Measurements from ENCODE around the gene SEPTIN10. TPM values are rescaled to one million over a fixed set of nuclear protein-coding genes. Genes with fewer than 3 reads are reported as not detected.

Gene SEPTIN10
- total and polyA plus RNA-seq, 2 experiments from 2014 or later = 52.3 to 85.1 TPM

GRCh38 chr2:109557309-109557708 lies 56.5 kb downstream of the SEPTIN10 start:
- peaks cover 7% of the 10 kb centered on the region; the same call in 1 of the 2 replicates for H3K36me3 ChIP-seq (ENCODE audit: insufficient read depth)
- Mint-ChIP-seq H3K27me3 (ENCODE audit: insufficient read depth, low read depth, poor library complexity) (no peaks in the 10 kb centered on the region), H3K36me3 (ENCODE audit: low read depth) (peaks cover 41% of the 10 kb centered on the region)

More at GRCh38 chr2:109557309-109557708, 56.5 kb downstream of the SEPTIN10 start:
- no peaks in the 10 kb centered on the region for H4K20me1 ChIP-seq (replicated peaks; ENCODE audit: insufficient read depth)
- H3K9me2 ChIP-seq (ENCODE audit: insufficient read depth) = no peaks in the 10 kb centered on the region
- no peak overlapping the region for H3K4me2 ChIP-seq
- no peaks in the 10 kb centered on the region for H3K4me1 ChIP-seq (ENCODE audit: insufficient read depth)
- Mint-ChIP-seq H3K9me3 (peaks cover 4% of the 10 kb centered on the region; the same call in 1 of the 3 replicates), H3K4me3 (no peak overlapping the region), H3K27ac (no peak overlapping the region), H3K4me1 (peaks cover 3% of the 10 kb centered on the region)
- no peaks in the 10 kb centered on the region for H3F3A ChIP-seq (replicated peaks; ENCODE audit: low read depth)
- no peak overlapping the region for H2AFZ ChIP-seq
- H3K79me2 ChIP-seq (replicated peaks; ENCODE audit: insufficient read depth) = no peaks in the 10 kb centered on the region
- no peaks in the 10 kb centered on the region for H3K27me3 ChIP-seq (ENCODE audit: insufficient read depth)
- DNase-seq (ENCODE audit: low spot score) (no peak), ATAC-seq (no peak)
- no peak for TF ChIP-seq REST (IDR thresholded peaks at IDR 0.05; ENCODE audit: unreplicated experiment)
- TF ChIP-seq, protein P1, sequence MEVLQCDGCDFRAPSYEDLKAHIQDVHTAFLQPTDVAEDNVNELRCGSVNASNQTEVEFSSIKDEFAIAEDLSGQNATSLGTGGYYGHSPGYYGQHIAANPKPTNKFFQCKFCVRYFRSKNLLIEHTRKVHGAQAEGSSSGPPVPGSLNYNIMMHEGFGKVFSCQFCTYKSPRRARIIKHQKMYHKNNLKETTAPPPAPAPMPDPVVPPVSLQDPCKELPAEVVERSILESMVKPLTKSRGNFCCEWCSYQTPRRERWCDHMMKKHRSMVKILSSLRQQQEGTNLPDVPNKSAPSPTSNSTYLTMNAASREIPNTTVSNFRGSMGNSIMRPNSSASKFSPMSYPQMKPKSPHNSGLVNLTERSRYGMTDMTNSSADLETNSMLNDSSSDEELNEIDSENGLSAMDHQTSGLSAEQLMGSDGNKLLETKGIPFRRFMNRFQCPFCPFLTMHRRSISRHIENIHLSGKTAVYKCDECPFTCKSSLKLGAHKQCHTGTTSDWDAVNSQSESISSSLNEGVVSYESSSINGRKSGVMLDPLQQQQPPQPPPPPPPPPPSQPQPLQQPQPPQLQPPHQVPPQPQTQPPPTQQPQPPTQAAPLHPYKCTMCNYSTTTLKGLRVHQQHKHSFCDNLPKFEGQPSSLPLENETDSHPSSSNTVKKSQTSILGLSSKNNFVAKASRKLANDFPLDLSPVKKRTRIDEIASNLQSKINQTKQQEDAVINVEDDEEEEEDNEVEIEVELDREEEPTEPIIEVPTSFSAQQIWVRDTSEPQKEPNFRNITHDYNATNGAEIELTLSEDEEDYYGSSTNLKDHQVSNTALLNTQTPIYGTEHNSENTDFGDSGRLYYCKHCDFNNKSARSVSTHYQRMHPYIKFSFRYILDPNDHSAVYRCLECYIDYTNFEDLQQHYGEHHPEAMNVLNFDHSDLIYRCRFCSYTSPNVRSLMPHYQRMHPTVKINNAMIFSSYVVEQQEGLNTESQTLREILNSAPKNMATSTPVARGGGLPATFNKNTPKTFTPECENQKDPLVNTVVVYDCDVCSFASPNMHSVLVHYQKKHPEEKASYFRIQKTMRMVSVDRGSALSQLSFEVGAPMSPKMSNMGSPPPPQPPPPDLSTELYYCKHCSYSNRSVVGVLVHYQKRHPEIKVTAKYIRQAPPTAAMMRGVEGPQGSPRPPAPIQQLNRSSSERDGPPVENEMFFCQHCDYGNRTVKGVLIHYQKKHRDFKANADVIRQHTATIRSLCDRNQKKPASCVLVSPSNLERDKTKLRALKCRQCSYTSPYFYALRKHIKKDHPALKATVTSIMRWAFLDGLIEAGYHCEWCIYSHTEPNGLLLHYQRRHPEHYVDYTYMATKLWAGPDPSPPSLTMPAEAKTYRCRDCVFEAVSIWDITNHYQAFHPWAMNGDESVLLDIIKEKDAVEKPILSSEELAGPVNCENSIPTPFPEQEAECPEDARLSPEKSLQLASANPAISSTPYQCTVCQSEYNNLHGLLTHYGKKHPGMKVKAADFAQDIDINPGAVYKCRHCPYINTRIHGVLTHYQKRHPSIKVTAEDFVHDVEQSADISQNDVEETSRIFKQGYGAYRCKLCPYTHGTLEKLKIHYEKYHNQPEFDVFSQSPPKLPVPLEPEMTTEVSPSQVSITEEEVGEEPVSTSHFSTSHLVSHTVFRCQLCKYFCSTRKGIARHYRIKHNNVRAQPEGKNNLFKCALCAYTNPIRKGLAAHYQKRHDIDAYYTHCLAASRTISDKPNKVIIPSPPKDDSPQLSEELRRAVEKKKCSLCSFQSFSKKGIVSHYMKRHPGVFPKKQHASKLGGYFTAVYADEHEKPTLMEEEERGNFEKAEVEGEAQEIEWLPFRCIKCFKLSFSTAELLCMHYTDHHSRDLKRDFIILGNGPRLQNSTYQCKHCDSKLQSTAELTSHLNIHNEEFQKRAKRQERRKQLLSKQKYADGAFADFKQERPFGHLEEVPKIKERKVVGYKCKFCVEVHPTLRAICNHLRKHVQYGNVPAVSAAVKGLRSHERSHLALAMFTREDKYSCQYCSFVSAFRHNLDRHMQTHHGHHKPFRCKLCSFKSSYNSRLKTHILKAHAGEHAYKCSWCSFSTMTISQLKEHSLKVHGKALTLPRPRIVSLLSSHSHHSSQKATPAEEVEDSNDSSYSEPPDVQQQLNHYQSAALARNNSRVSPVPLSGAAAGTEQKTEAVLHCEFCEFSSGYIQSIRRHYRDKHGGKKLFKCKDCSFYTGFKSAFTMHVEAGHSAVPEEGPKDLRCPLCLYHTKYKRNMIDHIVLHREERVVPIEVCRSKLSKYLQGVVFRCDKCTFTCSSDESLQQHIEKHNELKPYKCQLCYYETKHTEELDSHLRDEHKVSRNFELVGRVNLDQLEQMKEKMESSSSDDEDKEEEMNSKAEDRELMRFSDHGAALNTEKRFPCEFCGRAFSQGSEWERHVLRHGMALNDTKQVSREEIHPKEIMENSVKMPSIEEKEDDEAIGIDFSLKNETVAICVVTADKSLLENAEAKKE (CRISPR knock-in tag; IDR thresholded peaks at IDR 0.05) = no peak
- TF ChIP-seq CREB1 (CRISPR knock-in tag; IDR thresholded peaks at IDR 0.05; ENCODE audit: low read depth) = no peak
- TF ChIP-seq POLR2AphosphoS5 (IDR thresholded peaks at IDR 0.05; ENCODE audit: low read depth) = no peak
- no peak for TF ChIP-seq NANOG (IDR thresholded peaks at IDR 0.05; ENCODE audit: borderline replicate concordance)
- TF ChIP-seq ZNF114 (CRISPR knock-in tag; IDR thresholded peaks at IDR 0.05) = no peak
- TF ChIP-seq JUNB (IDR thresholded peaks at IDR 0.05; ENCODE audit: unreplicated experiment) = no peak
- TF ChIP-seq ZNF331 (CRISPR knock-in tag; IDR thresholded peaks at IDR 0.05; ENCODE audit: low read depth) = no peak
- TF ChIP-seq, protein P2, sequence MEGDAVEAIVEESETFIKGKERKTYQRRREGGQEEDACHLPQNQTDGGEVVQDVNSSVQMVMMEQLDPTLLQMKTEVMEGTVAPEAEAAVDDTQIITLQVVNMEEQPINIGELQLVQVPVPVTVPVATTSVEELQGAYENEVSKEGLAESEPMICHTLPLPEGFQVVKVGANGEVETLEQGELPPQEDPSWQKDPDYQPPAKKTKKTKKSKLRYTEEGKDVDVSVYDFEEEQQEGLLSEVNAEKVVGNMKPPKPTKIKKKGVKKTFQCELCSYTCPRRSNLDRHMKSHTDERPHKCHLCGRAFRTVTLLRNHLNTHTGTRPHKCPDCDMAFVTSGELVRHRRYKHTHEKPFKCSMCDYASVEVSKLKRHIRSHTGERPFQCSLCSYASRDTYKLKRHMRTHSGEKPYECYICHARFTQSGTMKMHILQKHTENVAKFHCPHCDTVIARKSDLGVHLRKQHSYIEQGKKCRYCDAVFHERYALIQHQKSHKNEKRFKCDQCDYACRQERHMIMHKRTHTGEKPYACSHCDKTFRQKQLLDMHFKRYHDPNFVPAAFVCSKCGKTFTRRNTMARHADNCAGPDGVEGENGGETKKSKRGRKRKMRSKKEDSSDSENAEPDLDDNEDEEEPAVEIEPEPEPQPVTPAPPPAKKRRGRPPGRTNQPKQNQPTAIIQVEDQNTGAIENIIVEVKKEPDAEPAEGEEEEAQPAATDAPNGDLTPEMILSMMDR (conservative IDR thresholded peaks at IDR 0.05; ENCODE audit: low read depth in 2 of 2) = no peak
- TF ChIP-seq EZH2phosphoT487 (IDR thresholded peaks at IDR 0.05; ENCODE audit: unreplicated experiment) = no peak
- no peak for TF ChIP-seq ETS1 (IDR thresholded peaks at IDR 0.05)
- no peak for TF ChIP-seq STAT1 (IDR thresholded peaks at IDR 0.05; ENCODE audit: unreplicated experiment)
- no peak for TF ChIP-seq EZH2 (IDR thresholded peaks at IDR 0.05; ENCODE audit: low read depth, unreplicated experiment)
- no peak overlapping the region for H3K4me3 ChIP-seq
- H3K27ac ChIP-seq (ENCODE audit: low read depth) = no peak overlapping the region
